WTC11 (cell line): ENCODE measurements around the gene FBXO30.

Experiments
- CTCF ChIP-seq: fragments of 200-600 bp; IDR thresholded peaks from 2 replicates; pipeline ENCODE4 v1.8.0; 2022; ENCODE audit warnings: antibody characterized with exemption
- JUN ChIP-seq: sonication (generic); formaldehyde crosslinking; IDR thresholded peaks from 2 replicates; pipeline ENCODE4 v1.8.0; 2023; ENCODE audit warnings: mild to moderate bottlenecking, missing genetic modification reagents
- NR1H2 ChIP-seq: sonication (generic); formaldehyde crosslinking; IDR thresholded peaks from 2 replicates; pipeline ENCODE4 v1.9.0; 2021; ENCODE audit warnings: mild to moderate bottlenecking, moderate library complexity, missing genetic modification reagents
- RELA ChIP-seq: sonication (generic); formaldehyde crosslinking; IDR thresholded peaks from 2 replicates; pipeline ENCODE4 v1.8.1; 2022; ENCODE audit warnings: missing genetic modification reagents, mild to moderate bottlenecking, borderline replicate concordance
- ZNF138 ChIP-seq: sonication (generic); formaldehyde crosslinking; conservative IDR thresholded peaks from 2 replicates; pipeline ENCODE4 v1.8.1; 2022; ENCODE audit warnings: mild to moderate bottlenecking, moderate library complexity, missing genetic modification reagents
- ZSCAN18 ChIP-seq: fragments of 250-450 bp; sonication (Bioruptor Pico); IDR thresholded peaks from 2 replicates; pipeline ENCODE4 v2.1.2; 2022; ENCODE audit warnings: mild to moderate bottlenecking, moderate library complexity

GRCh38 chr6:145761584-145761983 is 53.0 kb downstream of the FBXO30 start:
- no peak for TF ChIP-seq ZSCAN18 (CRISPR knock-in tag)
- TF ChIP-seq CTCF: no peak
- TF ChIP-seq JUN (CRISPR knock-in tag): no peak
- TF ChIP-seq NR1H2 (CRISPR knock-in tag): no peak
- no peak for TF ChIP-seq RELA
- no peak for TF ChIP-seq ZNF138 (CRISPR knock-in tag)
